ENCODE measurements around the gene RFX2.

Gene RFX2

GRCh38 chr19:5994405-5995165, 115.7 kb downstream of the RFX2 start:
- TF ChIP-seq CTCF (conservative IDR thresholded peaks at IDR 0.05; ENCODE audit: low read length): no peak
- no peak overlapping the region for H3K4me3 ChIP-seq (ENCODE audit: low read length)
- DNase-seq (ENCODE audit: low read depth): no peak

- peak; percentile 11 for DNase-seq (ENCODE audit: low read depth)
- no peak for TF ChIP-seq CTCF (conservative IDR thresholded peaks at IDR 0.05; ENCODE audit: low read length)
- H3K4me3 ChIP-seq (ENCODE audit: low read length): no peak overlapping the region
These were observed 116.5 kb downstream of the RFX2 start for GRCh38 chr19:5993648-5994358.

- no peak for TF ChIP-seq CTCF (conservative IDR thresholded peaks at IDR 0.05; ENCODE audit: low read length)
- H3K4me3 ChIP-seq (ENCODE audit: low read length): no peak overlapping the region
- DNase-seq (ENCODE audit: low read depth): no peak
These were observed 117.1 kb downstream of the RFX2 start for GRCh38 chr19:5993201-5993600.

DNA sequence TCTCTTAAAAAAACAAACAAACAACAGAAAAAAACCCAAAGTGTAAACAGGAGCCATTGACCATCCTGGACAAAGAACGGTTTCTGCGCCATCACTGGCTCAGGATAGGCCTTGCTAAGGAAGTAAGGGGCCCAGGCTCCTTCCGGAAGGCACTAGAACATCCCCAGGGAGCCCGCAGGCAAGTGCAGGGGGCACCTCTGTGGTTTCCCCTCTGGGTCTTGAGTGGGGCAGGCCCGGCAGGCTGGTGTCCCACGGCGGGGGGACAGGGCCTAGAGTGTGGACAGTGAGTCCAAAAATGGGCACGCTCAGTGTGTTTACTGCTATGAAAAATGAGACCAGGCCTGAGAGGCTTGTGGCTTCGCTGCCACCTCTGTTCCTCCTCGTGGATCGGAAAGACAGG, 117.5 kb downstream of the RFX2 start:
- H3K4me3 ChIP-seq (ENCODE audit: low read length): no peak overlapping the region
- TF ChIP-seq CTCF (conservative IDR thresholded peaks at IDR 0.05; ENCODE audit: low read length): no peak

DNA sequence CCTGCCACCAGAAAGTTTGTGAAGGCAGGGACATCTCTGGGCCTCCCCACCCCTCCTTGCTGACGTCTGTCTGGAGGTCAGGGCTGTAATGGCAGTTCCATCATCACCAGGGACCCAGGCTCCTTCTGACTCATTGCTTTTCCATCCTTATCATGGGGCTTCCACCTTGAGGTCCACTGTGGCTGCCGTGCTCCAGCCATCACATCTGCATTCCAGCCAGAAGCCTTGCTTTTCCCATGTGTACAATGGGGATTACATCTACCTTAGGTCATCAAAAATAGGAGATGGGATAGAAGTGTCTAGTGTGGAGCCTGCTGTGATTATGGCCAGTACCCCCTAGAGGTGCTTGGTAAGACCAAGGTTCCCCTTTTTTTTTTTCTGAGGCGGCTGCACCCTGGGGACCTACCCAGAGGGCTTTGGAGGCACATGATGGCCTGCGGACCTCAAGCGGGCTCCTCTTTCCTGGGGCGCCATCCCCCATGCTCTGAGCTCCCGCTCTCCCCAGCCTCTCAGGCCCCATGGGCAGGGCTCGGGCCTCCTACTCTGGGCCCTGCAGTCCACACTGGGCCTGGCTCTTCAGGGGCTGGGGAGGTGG, 119.0 kb downstream of the RFX2 start:
- TF ChIP-seq CTCF (conservative IDR thresholded peaks at IDR 0.05; ENCODE audit: low read length): no peak
- H3K4me3 ChIP-seq (ENCODE audit: low read length): no peak overlapping the region
- DNase-seq (ENCODE audit: low read depth): no peak

More for the DNA sequence above, 117.5 kb downstream of the RFX2 start:
- DNase-seq (ENCODE audit: low read depth): no peak

DNA sequence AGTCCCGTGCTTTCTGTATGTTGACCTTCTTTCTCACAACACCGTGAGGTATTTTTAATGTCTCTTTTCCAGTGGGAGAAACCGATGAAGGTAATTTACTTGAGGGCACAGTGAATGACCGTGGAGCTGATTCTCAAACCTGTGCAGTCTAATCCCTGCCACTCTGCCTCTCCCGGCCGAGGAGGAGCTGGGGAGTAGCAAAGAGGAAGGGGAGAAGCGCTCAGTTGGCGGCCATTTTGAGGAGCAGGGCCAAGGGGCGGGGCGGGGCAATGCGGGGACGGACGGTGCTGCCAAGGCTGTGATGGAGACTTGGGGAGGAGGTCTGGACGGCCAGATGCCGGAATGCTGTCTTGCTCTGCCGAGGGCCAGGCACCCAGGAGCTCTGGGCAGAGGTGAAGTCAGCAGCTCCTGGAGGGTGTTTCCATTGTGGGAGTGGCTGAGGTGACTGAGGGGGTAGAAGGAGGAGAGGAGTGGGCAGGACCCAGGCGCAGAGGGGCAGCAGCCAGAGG, 120.0 kb downstream of the RFX2 start:
- H3K4me3 ChIP-seq (ENCODE audit: low read length): no peak overlapping the region
- no peak for TF ChIP-seq CTCF (conservative IDR thresholded peaks at IDR 0.05; ENCODE audit: low read length)
- DNase-seq (ENCODE audit: low read depth): no peak
